Liver (tissue), 3 donors: Measurements from ENCODE around the gene FAM13C.

ENCODE experiments used
- CTCF ChIP-seq: fragments of 150-350 bp; IDR thresholded peaks from 2 replicates; pipeline ENCODE4 v1.5.1; 2017; ENCODE audit warnings: improper control_type of control experiment, low read depth, low read length; ENCODE audit not compliant: missing input control
- EGR1 ChIP-seq, 2 donors: IDR thresholded peaks; 2 replicates each; pipeline ENCODE4 v1.6.1; 2016 to 2018; ENCODE audit warnings: antibody characterized with exemption in 2 of 2, low read depth in 2 of 2
- GABPA ChIP-seq, 2 donors: IDR thresholded peaks in 1 of 2; conservative IDR thresholded peaks in 1 of 2; 2 replicates each; pipeline ENCODE4 v1.6.1; 2016; ENCODE audit warnings: antibody characterized with exemption in 2 of 2, mild to moderate bottlenecking in 1 of 2, moderate library complexity in 1 of 2
- NR2F2 ChIP-seq: IDR thresholded peaks from 2 replicates; pipeline ENCODE4 v1.6.1; 2016; ENCODE audit warnings: antibody characterized with exemption
- REST ChIP-seq: IDR thresholded peaks from 2 replicates; pipeline ENCODE4 v1.6.1; 2016; ENCODE audit warnings: antibody characterized with exemption, mild to moderate bottlenecking
- YY1 ChIP-seq: IDR thresholded peaks from 2 replicates; pipeline ENCODE4 v1.6.1; 2016; ENCODE audit warnings: antibody characterized with exemption, mild to moderate bottlenecking
- donor health status: healthy.
- donor health status: healthy.

- TF ChIP-seq CTCF: no peak
- no peak for TF ChIP-seq EGR1 (IDR thresholded peaks at IDR 0.05; ENCODE audit: low read depth in 2 of 2)
- no peak for TF ChIP-seq YY1
- TF ChIP-seq REST: no peak
- no peak for TF ChIP-seq GABPA (IDR thresholded peaks at IDR 0.05 in 1 of 2, conservative IDR thresholded peaks at IDR 0.05 in 1 of 2)
- no peak for TF ChIP-seq NR2F2
Observed at GRCh38 chr10:59331661-59332060, 30.7 kb downstream of the FAM13C start.
